ENCODE data around the gene FAP.
A peak's percentile ranks its signal among the peaks of the same experiment; 100 is the strongest.

FAP gene

DNA sequence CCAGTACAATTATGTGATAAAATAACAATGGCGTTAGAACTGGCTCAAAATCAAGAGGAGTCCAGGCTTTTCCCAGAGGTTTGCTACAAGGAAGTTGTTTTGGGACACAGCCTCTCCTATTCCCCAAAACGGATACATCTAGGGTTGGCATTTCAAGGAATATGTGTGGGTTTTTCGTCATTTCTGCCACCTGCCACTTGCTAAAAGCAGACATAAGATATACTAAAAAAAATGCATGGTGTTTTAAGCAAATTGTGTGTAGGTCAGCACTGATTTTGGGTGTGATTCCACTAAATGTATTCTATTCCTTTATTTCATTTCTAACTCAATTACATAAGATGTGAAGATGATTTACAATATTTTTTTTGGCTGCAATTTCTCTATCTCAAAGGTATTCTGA is 54.8 kb downstream of the FAP start:
- no peak for DNase-seq (ENCODE audit: low read depth in 1 of 2, low spot score in 1 of 2)

DNA sequence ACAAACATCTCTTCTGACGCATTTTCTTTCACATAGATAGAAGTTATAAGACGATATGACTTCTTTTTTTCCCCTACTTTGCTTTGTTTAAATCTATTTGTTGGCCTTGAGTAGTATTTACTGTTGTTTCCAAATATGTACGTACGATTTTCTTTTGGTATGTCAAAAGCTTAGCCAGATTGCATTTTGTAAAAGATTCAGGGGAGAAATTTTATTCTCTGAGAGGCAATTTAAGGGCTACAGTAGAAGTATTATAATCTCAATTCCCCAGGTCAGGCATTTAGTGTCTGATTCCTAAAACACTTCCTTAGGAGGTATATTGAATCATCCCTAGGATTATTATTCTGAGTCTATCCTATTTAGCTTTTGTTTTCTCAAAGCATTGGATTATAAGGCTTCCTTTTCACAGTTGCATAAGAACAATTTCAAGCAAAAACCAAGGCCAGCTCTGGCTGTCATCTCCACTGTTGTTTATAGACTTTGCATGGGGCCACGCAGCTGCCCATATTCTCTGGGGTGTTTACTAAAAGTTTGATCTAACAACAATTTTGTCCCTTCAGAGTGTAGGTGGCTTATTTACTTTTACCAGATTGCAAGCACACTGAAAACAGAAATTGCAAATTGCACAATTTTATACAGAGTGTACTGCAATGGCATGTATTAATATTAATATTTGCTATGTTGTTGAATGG is 57.6 kb downstream of the FAP start:
- DNase-seq (ENCODE audit: low read depth in 1 of 2, low spot score in 1 of 2): no peak

DNA sequence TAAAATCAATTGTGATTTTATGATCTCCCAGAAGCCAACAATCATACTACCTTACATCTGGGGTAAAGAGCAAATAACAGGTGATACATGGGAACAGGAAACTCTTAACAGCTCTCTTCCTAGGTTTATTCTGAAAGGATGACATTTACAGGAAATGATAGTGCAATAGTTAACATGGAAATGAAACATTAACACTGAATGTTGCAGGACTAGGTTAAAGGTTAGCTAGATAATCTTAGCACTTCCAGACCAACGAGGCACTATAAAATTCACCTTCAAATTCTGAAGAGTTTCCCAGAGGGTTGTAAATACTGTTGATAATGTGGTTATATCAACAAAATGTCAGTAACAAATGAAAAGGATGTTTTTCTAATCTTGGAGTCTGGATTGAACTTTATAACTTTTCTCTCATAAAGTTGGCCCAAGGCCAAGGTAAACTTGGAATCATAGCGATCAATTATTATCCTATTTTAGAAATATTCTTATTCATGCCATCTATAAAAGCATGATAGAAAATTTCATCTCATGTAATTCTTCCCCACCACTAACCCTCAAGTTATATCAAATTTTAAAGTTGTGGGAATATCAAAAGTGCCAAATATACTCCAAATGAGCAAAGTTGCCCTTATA is 58.3 kb downstream of the FAP start:
- DNase-seq (ENCODE audit: low read depth in 1 of 2, low spot score in 1 of 2): no peak

DNA sequence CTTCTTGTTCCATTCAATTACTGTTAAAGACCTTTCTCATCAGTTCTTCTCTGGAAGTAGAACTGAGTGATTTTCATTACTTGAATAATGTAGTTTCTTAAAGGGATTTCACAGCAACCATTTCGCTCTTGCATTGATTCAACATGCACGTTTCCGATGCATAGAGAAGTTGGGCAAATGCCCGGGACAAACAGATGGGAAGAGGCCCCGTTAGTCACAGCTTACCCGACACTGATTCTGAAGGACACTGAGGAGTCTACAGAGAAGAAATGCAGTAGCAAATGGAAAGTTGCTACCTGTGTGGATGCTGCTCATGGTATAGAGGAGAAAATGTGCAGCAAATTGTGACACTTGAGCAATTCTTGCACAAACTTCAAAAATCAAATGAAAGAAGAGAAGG is 58.9 kb downstream of the FAP start:
- DNase-seq (ENCODE audit: low read depth in 1 of 2, low spot score in 1 of 2): no peak

DNA sequence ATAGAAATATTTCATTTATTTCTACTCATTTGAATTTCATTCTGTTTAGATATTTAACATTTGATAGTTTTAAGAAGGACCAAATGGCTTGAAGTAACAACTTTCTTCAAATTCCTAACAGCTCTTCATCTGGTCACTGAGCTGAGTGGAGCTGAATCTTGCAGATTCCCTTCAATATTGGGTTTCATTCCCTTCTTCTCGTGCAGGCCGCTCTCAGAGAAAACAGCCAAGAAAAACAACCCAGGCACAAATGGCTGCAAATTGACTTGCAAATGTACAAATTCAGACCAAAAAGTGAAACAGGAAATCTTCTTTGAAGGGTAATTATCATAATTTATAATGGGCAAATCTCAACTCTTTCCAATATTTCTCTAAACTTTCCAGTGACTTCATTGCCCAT is 60.9 kb downstream of the FAP start:
- DNase-seq (ENCODE audit: low read depth in 1 of 2, low spot score in 1 of 2): no peak

DNA sequence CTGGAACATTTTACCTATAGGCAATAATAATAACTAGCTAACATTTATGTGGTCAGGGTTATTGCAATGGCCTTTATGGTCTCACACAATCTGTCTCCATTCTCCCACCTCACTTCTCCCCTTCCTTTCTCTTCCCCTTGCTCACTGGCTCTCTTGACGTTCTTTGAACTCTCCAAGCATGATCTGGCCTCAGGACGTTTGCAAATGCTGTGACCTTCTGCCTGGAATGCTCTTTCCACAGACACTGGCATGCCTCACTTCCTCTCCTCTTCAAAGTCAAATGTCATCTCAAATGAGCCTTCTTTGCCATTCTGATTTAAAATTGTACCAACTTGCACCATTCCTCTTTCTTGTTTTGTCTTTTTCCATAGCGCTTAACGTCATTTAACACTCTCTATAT is 65.9 kb downstream of the FAP start:
- no peak for DNase-seq (ENCODE audit: low read depth in 1 of 2, low spot score in 1 of 2)

DNA sequence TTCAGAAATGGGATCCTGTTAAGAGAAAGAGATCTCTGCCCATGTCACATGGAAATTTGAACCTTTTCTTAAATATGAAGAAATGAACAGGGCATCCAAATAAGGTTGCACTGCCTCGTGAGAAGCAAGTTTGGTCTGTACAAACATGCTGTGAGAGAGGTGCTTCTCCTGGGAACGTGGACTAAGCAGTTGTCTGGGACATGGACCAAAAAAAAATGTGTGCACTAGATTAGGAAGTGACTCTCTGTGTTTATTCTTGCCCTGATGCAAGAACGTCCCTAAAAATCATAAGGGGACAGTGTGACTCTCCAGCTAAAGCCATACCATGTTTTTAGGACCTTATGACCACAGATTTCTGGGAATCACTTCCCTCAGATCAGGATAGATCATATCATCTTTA is 67.5 kb downstream of the FAP start:
- no peak for DNase-seq (ENCODE audit: low read depth in 1 of 2, low spot score in 1 of 2)

DNA sequence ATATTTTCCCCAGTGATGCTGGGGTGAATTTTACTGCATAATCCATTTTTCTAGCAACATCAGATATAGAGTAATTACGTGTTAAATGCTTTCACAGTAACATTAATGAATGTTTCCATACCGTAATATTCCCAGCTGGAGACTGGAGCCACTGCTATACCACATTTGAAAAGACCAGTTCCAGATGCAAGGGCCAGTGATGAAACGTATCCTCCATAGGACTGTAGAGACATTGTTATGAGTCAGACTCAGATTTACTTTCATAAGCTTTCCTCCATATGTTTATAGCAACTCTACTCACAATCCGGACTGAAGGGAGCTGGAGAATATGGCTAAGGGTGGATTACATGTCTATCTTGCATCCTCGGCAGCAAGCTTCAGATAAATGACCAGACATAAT is 68.5 kb downstream of the FAP start:
- DNase-seq (ENCODE audit: low read depth in 1 of 2, low spot score in 1 of 2): no peak

DNA sequence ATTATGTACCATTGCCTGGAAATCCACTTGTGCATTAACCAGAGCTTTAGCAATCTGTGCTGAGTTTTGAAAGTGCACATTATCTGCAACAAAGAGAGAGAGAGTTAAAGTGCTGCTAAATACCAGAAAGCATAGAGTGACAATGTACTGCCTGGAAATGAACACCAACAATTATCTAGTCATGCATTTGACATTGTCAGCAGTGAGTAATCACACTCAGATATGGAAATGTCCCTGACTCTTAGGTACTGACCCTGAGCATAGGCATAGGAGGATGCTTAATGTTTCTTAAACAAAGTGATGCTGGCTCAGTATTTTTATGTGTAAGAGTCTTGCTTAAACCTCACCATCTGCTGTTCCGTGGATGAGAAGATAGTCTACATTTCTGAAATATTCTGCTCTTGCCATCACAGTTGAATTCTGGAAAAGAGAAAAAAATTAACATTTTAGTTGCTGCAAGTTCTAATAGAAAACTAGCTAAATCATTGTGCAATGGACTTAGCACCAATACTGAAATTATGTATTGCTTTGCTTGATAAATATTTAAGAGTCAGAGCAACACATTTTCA is 70.4 kb downstream of the FAP start:
- DNase-seq (ENCODE audit: low read depth in 1 of 2, low spot score in 1 of 2): no peak

DNA sequence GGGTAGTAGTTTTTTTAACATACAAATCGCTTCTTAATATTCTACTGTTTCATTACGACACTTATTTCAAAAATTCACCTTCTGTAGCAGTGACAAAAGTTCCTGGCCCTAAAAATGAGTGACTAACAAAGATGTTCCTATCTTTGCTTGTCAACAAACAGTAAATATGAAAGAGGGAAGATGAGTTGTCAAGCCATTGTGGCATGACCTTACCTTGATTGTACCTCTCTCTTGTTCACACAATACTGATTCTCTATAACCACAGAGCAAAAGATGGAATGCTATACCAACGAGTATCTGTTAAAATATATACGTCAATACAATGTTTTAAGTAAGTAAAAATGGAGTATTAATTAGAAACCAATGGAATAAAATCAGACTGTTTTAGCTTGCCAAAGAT is 76.5 kb downstream of the FAP start:
- DNase-seq (ENCODE audit: low read depth in 1 of 2, low spot score in 1 of 2): no peak

DNA sequence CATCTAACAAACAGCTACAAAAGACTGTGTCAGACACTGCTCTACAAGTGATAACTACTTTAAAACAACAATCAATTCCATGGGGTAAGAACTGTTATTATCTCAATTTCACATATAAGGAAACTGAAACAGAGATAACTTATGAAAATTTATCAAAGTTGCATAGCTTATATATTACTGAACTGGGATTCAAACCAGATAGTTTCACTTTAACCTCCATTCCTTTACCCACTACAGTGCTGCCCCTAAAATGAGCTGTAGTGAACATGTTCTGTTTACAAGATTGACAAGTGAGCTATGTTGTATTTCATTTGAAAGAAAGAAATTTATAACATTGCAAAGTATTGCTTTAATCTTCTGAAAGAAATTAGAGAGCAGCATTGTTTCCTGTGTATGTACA is 77.1 kb downstream of the FAP start:
- DNase-seq (ENCODE audit: low read depth in 1 of 2, low spot score in 1 of 2): no peak

DNA sequence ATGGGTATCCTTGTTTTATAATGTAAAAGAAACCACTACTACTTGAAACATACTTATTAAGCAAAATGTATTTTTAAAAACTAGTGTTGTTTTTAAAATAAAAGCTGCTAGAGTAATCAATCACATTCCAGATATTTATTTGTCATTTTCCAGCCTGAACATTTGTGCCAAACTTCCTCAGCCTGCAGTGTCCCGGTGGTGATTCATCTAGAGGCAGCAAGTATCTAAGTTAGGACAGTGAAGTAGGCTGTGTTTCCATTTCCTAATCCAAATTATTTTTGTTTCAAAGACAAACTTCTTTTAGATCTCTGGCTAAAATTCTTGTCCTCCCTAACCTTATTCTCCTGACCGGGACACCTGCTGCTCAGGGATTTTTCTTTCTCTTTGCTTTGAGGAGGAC is 78.4 kb downstream of the FAP start:
- DNase-seq (ENCODE audit: low read depth in 1 of 2, low spot score in 1 of 2): no peak

DNA sequence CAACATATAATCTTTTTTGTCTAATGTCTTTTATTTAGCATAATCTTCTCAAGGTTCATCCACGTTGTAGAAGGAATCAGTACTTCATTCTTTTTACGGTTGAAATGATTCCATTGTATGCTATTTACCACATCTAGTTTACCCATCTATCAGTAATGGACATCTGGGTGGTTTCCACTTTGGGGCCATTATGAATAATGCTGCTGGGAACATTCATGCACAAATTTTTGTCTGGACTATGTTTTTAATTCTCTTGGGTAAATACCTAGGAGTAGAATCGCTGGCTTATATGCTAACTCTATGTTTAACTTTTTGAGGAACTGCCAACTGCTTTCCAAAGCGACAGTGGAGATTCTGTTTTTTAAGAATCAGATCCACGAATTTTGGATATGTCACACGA is 83.8 kb downstream of the FAP start:
- no peak for DNase-seq (ENCODE audit: low read depth in 1 of 2, low spot score in 1 of 2)

DNA sequence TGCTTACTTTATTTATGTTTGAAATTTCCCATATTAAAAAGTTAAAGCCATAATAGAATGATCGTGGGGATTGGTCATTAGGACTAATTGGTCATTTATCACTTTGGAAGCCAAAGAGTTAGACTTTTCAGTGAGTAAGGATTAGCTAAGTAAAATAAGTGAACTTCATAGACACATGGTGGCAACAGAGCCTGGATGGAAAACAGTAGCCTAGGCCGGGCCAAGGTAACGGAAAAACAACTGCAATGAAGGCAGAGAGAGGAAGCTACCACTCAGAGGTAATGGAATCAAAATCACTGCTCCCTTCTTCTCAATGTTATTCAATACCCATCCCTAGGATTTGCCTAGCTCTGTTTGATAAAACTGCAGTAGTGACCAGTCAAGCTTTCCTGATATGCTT is 87.1 kb downstream of the FAP start:
- no peak for DNase-seq (ENCODE audit: low read depth in 1 of 2, low spot score in 1 of 2)

DNA sequence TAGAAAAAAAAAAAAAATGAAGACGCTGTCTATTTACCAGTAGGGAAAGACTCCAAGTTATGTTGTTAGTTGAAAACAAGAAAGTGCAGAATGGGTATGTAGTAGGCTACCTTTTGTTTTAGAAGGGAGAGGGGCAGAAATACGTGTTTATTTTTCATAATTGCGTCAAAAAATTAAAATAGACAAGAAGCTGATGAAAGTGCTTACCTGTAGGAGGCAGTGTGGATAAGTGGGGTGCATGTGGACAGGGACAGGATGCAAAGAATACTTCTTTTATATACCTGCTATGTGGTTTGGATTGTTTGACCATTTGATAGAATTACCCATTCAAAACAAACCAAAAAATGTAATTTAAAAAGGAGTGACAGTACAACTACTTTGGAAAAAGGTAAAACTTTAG is 88.2 kb downstream of the FAP start:
- DNase-seq (ENCODE audit: low read depth in 1 of 2, low spot score in 1 of 2): no peak

DNA sequence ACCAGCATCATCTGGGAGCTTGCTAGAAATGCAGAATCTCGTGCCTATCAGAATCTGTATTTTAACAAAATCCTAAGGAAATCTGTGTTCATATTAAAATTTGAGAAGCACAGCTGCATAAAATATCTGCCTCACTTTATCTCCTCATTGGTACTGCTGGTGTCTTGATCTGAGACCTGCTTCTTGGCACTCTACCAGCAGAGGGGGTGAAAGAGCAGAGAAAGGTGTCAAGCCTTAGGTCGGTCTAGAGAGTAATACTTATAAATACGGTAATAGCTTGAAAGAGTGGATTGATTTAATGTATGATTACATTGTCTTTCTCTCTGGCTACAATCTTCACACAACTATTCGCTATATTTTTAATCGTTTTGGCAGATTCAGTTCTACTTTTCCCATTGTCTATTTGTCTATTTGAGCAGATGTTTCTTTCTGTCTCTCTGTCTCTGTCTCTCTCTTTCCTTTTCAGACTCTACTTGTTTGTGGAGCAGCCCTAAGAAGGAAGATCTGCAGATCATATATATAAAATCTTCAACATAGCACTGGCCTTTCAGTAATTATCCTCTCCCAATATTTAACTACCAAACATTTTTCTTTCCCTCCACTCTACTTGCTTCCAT is 89.5 kb downstream of the FAP start:
- DNase-seq (ENCODE audit: low read depth in 1 of 2, low spot score in 1 of 2): peak; percentile 9 to 49

DNA sequence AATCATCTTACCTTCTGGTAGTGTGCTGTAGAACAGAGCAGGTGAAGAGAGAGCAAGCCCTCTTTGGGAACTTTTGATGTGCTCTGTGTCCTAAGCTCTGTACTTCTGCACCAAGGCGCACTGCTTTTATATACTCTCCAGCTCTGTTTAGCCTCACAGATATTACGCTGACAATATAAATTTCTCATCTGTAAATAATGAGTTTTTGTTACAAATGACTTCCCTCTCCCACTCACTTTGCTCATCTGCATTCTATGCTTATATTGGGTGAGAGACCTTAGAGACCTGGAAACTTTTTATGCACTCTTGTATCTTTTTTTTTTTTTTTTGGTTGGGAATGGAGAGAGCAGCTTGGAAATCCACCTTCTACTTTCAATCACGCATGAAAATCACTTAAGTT is 91.1 kb downstream of the FAP start, which contains the start of gene GCG:
TSS of gene GCG (minus strand) at position 101 of the 400 bp plus-strand sequence. CDS start 3,069 bp downstream, outside the sequence.
- no peak for DNase-seq (ENCODE audit: low read depth in 1 of 2, low spot score in 1 of 2)

DNA sequence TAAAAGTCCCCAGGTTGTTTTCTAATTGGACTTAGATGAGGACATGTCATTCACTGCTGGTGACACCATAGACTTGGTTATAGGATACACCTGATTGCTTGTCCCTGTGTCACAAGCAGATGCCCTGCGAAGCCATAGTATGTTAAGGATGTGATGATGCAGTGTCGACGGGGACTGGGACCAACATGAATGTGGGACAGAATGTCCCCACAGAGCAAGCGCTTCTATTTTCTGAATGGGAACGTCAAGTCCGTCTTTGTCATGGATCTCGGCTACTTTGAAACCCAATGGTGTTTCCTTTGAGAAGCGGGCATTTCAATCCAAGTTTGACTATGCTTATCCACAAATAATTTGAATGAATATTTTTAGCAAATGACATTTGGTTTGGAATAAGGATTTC is 93.3 kb downstream of the FAP start:
- DNase-seq (ENCODE audit: low read depth in 1 of 2, low spot score in 1 of 2): no peak

DNA sequence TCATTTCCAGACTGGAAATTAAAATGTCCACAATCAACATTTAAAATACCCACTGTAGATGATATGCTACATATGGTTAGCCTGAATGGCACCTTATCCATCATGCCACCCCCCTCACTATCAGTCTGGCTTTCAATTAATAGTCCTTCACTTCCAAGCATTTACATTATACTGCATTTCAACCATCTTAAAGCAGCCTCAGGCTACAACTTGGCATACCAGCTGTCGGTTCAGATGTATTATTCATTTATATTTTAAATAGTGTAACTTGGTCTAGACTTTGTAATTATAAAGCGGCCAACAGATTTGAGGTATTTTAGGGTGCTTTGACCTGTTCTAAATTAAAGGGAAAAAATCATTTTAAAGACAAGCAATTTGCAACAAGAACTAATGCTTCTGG is 93.8 kb downstream of the FAP start:
- DNase-seq (ENCODE audit: low read depth in 1 of 2, low spot score in 1 of 2): no peak

DNA sequence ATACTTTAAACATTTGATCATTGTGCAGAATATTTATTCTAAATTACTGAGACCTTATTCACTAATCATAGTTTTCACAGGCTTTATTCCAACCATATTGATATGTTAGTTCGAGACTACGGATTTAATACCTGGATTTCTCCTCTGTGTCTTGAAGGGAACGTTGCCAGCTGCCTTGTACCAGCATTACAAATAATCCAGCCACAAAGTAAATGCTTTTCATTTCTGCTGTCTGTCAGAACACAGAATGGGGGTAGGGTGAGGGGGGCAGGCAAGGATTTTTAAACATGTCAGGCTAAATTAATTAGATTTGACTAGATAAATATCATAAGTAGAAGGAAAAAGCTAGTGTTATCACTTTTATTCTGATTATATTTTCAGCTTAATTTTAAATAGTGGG is 94.3 kb downstream of the FAP start:
- no peak for DNase-seq (ENCODE audit: low read depth in 1 of 2, low spot score in 1 of 2)

DNA sequence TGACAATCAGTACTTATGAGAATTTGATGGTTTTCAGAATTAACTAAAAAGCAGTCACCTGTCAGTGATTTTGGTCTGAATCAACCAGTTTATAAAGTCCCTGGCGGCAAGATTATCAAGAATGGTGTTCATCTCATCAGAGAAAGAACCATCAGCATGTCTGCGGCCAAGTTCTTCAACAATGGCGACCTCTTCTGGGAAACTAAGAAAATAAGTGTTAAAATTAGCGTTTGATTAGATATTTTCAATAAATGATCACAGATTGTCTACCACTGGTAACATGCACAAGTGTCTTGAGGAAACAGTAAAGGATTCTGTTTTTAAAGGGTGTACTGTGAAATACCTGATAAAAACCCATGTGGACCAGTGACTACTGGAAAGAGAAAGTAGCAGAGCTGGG is 99.3 kb downstream of the FAP start:
- no peak for DNase-seq (ENCODE audit: low read depth in 1 of 2, low spot score in 1 of 2)

DNA sequence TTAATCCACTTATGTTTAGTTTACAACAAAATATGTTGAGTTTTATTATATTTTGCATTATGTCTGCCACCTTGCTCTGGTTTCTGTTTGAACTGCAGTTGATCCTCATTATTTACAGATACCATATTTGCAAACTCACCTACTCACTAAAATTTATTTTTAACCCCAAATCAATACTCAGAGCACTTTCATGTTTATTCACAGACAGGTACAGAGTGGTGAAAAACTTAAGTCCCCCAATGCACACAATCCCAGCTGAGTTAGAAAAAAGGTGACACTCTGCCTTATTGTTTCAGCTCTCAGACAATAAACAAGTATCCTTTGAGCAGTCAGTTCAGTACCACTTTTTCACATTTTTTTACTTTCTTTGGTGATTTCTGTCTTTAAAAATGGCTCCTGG is 104.9 kb downstream of the FAP start:
- no peak for DNase-seq (ENCODE audit: low read depth in 1 of 2, low spot score in 1 of 2)
